Progenitor cell of endocrine pancreas (in vitro differentiated cells): ENCODE measurements around the gene PPP4R3B. TPM values are rescaled to one million over a fixed set of nuclear protein-coding genes. Genes with fewer than 3 reads are reported as not detected.
"Not testable (repeated sequence)": the region's sequence is repeated elsewhere in the genome, so short reads cannot be mapped to it uniquely, and the experiment has no call there.

Source experiments
- DNase-seq: peaks from one replicate; pipeline ENCODE4 v3.0.0; 2021; ENCODE audit warnings: low spot score; ENCODE audit not compliant: unreplicated experiment
- H3K27ac Mint-ChIP-seq: 2 replicates; pipeline ENCODE4 v1.8.0; 2021; ENCODE audit warnings: mild to moderate bottlenecking, moderate library complexity, mixed read lengths
- H3K27me3 Mint-ChIP-seq: 2 replicates; pipeline ENCODE4 v1.8.0; 2021; ENCODE audit warnings: mixed read lengths
- H3K36me3 Mint-ChIP-seq: 2 replicates; pipeline ENCODE4 v1.8.0; 2022; ENCODE audit warnings: mixed read lengths; ENCODE audit not compliant: insufficient read depth
- H3K4me1 Mint-ChIP-seq: 2 replicates; pipeline ENCODE4 v1.8.0; 2021; ENCODE audit warnings: low read depth, mixed read lengths
- H3K4me3 Mint-ChIP-seq: 2 replicates; pipeline ENCODE4 v1.8.0; 2021; ENCODE audit warnings: low read depth, mild to moderate bottlenecking, moderate library complexity, mixed read lengths
- H3K9me3 Mint-ChIP-seq: 2 replicates; pipeline ENCODE4 v1.8.0; 2021; ENCODE audit warnings: low read depth, mixed read lengths
- CTCF ChIP-seq: fragments of 200-600 bp; sonication (generic); IDR thresholded peaks from one replicate; pipeline ENCODE4 v1.5.0; 2021; ENCODE audit warnings: antibody characterized with exemption, mild to moderate bottlenecking; ENCODE audit not compliant: unreplicated experiment
- total RNA-seq: library from RNA; stranded (reverse); gene quantifications from 2 replicates; pipeline ENCODE4 v1.2.1, GENCODE V29; 2021

PPP4R3B gene
- total RNA-seq, 1 donor from 2014 or later, result 57.0 TPM

DNA sequence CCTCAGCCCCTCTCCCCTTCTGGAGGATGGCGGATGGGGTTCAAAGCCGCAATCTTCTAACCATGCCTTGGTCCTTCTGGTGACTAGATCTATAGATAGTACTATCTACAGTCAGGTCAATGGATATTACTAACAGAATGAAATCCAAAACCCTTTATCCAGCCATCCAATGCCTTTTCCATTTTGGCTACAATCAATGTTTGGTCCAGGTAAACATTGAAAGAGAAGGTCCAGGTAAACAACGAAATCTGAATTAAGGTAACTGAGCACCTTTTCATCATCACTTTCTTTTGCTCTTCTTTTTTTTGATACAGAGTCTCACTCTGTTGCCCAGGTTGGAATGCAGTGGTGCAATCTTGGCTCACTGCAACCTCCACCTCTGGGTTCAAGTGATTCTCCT is 9.7 kb downstream of the PPP4R3B start:
- TF ChIP-seq CTCF, result no peak
- Mint-ChIP-seq H3K27me3 (no peaks in the 10 kb centered on the region), H3K9me3 (no peaks in the 10 kb centered on the region), H3K27ac (no peak overlapping the region), H3K4me3 (no peak overlapping the region), H3K36me3 (peaks cover 9% of the 10 kb centered on the region), H3K4me1 (peaks cover 13% of the 10 kb centered on the region)
- no peak for DNase-seq

DNA sequence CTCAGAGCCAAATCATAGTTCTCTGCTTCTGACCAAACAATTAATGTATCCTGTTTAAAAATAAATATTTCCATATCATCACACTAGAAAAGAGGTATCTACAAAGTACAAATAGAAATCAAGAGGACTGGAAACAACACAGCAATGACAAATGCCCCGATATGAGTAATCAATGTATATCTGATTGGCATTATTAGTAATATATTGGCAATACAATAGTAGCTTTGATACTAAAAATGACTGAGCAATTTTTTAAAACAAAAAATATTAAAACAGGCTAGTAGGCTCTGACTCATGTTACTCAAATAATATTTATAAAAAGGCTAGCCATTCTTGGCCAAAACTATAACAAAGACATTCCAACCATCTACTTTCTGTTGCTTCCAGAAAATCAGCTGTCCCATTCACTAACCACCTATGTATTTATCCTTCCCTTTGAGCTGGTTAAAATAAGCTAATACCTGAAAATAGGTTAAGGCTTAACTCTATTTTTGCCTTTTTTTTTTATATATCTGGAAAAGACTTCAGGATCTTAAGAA is 13.3 kb downstream of the PPP4R3B start:
- no peak overlapping the region for H3K4me3 Mint-ChIP-seq
- H3K27me3 Mint-ChIP-seq, result no peaks in the 10 kb centered on the region
- no peak for DNase-seq
- peaks cover 16% of the 10 kb centered on the region for H3K36me3 Mint-ChIP-seq
- no peak for TF ChIP-seq CTCF
- H3K9me3 Mint-ChIP-seq, result no peaks in the 10 kb centered on the region
- no peak overlapping the region for H3K27ac Mint-ChIP-seq
- peaks cover 2% of the 10 kb centered on the region for H3K4me1 Mint-ChIP-seq

DNA sequence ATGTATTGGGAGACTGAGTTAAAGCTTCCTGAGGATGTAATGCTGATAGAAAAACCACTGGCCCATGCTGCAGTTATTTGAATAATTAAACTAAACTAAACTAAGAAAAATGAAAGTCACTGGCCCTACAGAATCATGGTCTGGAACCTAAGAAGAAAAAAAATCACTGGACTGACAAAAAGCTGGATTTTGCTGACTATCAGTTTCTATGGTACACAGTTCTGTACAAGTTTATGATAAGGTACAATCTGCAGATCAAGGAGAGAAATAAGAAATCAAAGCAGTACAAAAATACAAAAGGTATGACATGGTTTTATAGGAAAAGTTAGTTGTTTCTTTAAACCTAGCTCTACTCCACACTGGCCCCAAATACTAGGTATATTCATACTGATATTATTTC is 15.6 kb downstream of the PPP4R3B start:
- Mint-ChIP-seq H3K27me3 (no peaks in the 10 kb centered on the region), H3K4me3 (no peak overlapping the region)
- DNase-seq, result no peak

DNA sequence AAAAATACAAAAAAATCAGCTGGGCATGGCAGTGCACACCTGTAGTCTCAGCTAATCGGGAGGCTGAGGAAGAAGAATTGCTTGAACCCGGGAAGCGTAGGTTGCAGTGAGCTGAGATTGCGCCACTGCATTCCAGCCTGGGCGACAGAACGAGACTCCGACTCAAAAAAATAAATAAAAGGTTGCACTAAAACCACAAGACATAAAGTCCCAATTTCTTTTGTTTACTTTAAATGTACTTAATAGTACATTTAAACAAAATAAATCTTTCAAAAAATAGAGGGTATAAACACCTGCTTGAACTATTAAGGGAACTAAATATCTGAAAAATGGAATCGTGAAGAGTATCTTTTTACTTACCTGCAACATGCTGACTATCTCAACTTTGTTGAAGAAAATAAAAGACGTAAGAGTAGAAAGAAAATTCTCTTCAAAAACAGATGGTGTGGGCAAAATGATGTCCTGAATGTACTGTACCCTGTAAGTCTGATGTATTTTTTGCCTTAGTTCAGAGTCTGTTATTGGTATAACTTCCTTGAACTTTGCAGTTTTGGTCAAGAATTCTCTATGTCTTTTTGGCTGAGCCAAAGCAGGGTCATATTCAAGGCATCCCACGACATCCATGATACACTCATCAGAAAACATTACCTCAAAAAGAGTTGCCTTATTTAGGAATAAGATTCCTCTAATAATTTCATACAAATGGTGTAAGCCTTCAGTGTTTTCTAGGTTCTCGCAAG is 19.2 kb downstream of the PPP4R3B start:
- Mint-ChIP-seq H3K9me3 (no peaks in the 10 kb centered on the region), H3K27ac (no peak overlapping the region), H3K36me3 (peaks cover 19% of the 10 kb centered on the region), H3K4me3 (no peak overlapping the region), H3K4me1 (no peaks in the 10 kb centered on the region), H3K27me3 (no peaks in the 10 kb centered on the region)
- DNase-seq, result no peak
- no peak for TF ChIP-seq CTCF

More for the DNA sequence above, 15.6 kb downstream of the PPP4R3B start:
- no peaks in the 10 kb centered on the region for H3K9me3 Mint-ChIP-seq
- H3K27ac Mint-ChIP-seq, result no peak overlapping the region
- no peak for TF ChIP-seq CTCF
- no peaks in the 10 kb centered on the region for H3K4me1 Mint-ChIP-seq
- H3K36me3 Mint-ChIP-seq, result peaks cover 17% of the 10 kb centered on the region

GRCh38 chr2:55596795-55597194 is 20.6 kb downstream of the PPP4R3B start:
- not testable (repeated sequence) for H3K27me3 Mint-ChIP-seq, H3K4me1 Mint-ChIP-seq, DNase-seq, H3K4me3 Mint-ChIP-seq, H3K27ac Mint-ChIP-seq, H3K9me3 Mint-ChIP-seq
- H3K36me3 Mint-ChIP-seq, result peaks cover 16% of the 10 kb centered on the region

- H3K9me3 Mint-ChIP-seq, result no peaks in the 10 kb centered on the region
- H3K4me1 Mint-ChIP-seq, result no peaks in the 10 kb centered on the region
These were observed 21.9 kb downstream of the PPP4R3B start for GRCh38 chr2:55595536-55595935.

More at GRCh38 chr2:55595536-55595935, 21.9 kb downstream of the PPP4R3B start:
- no peak for TF ChIP-seq CTCF
- no peak for DNase-seq
- no peak overlapping the region for H3K27ac Mint-ChIP-seq
- peaks cover 15% of the 10 kb centered on the region for H3K36me3 Mint-ChIP-seq
- no peak overlapping the region for H3K4me3 Mint-ChIP-seq
- no peaks in the 10 kb centered on the region for H3K27me3 Mint-ChIP-seq
